Stimulated activated CD4-positive, alpha-beta T cell treated with anti-CD3 and anti-CD28 coated beads, Interleukin-12 subunit alpha, Interleukin-12 subunit beta, amount 100 ng/mL, for 48 hours (primary cell): ENCODE results near the gene PTPRN2.

ENCODE experiments used
- DNase-seq, 3 donors: peaks; one replicate each; pipeline ENCODE4 v3.0.0-alpha.2; 2020; ENCODE audit warnings: low read depth in 2 of 3, low spot score in 1 of 3

Gene PTPRN2

DNA sequence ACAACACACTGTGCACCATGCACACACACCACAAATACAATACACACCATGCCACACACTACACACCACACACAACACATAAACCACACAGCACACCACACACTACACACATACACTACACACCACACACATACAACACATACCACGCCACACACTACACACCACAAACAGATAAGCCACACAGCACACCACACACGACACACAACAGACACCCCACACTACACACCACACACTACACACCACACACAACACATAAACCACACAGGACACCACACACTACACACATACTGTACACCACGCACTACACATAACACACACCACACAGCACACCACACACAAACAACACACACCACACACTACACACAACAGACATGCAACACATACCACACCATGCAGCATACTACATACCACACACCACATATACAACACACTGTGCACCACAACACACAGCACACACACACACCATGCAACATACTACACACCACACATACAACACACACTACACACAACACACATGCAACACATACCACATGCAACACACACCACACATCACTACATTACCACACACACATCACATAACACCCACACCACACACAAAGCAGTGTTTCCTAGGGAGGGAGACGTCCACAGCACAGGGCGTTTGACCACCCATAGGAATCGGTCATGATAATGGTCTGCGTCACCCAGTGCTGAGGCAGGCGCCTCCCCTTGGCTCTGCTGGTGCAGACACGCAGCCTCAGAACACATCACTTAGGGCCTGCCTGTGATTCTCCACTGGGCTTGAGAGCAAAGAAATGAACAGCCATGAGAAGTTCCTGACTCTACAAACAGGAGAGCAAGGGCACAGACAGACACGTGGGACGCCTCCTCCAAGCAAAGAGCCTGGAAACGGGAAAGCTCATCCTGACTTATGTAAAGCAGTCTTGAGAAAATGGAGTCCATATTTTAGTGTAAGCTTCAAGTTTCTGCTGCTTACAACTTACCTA lies 458.3 kb downstream of the PTPRN2 start:
- no peak for DNase-seq

DNA sequence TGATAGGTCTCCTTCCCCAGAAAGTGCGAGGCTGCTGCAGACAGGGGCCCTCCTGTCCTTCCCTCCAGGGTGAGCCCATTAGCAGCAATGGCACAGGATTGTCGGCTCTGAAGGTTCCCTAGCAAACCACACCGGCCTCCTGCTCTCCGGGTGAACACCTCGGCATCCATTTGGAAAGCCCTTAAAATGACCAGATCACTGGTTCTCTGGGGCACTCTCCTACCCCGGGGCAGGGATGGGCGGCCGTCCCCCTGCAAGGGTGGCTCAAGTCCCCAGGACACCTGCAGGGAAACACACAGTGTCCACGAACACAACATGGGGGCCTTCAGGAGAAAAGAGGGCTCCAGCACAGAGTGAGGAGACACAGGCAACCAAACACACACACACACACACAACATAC lies 459.1 kb downstream of the PTPRN2 start:
- no peak for DNase-seq

DNA sequence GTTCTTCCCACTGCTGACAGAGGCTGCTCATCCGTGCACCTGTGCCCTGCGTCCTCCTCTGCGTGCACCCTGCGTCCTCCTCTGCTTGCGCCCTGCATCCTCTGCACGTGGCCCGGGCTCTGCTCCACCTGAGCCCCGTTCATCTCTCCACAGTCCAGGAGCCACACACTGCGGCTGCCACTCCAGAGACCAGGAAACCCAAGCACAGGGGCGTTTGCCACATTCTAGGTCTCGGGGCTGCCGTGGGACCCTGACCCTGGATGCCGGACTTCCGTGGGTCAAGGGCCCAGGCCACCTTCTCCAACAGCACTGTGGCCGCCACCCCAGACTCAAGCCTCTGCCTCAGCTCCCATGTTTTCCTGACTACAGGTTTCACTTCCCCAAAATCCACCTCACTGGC lies 460.4 kb downstream of the PTPRN2 start:
- no peak for DNase-seq

DNA sequence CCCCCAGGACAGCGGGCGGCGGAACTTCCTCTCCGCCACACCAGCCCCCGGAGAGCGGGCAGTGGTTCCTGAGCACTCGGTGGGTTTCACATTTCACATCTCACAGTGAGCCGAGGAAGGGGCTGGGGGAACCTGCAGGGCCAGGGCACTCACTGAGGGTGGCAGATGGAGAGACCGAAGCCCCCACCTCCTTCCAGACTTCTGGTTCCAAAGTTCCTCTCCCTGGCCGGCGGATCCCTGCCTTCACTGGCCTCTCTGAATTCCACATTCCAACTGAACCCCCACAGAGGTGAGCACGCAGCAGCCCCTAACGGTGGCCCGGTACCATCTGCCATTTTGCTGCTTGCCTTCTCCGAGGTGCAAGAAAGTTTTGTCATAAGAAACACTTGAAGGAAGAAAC lies 461.0 kb downstream of the PTPRN2 start:
- DNase-seq = no peak

DNA sequence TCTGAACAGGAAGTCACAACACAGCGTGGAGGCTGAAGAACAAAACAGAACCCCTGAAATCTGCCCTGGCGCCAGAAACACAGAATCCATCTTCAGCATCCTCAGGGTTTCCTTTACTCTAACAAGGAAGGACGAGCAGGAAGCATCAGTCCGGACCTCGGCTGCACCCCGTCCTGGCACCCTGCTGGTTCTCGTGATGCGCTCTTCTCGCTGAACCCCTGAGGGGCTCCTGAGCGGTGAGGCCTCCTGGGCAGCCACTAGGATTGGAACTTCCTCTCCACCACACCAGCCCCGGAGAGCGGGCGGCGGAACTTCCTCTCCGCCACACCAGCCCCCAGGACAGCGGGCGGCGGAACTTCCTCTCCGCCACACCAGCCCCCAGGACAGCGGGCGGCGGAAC lies 461.9 kb downstream of the PTPRN2 start:
- DNase-seq = no peak

- no peak for DNase-seq
Measured at GRCh38 chr7:158125091-158125490, 462.5 kb downstream of the PTPRN2 start.

GRCh38 chr7:158124671-158125079 lies 462.9 kb downstream of the PTPRN2 start:
- no peak for DNase-seq

DNA sequence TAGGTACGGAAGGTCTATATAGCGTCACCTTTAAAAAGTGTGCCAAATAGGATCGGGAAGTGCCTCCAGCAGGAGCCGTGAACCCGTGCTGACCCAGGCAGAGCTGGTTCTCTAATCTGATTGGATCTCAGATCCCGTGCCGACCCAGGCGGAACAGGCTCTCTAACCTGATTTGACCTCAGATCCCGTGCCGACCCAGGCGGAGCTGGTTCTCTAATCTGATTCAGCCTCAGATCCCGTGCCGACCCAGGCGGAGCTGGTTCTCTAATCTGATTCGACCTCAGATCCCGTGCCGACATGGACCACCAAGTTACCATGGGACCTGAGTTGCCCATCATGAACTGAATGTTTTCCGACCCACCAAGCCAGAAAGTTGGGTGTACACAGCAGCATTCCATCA lies 463.9 kb downstream of the PTPRN2 start:
- DNase-seq = no peak

DNA sequence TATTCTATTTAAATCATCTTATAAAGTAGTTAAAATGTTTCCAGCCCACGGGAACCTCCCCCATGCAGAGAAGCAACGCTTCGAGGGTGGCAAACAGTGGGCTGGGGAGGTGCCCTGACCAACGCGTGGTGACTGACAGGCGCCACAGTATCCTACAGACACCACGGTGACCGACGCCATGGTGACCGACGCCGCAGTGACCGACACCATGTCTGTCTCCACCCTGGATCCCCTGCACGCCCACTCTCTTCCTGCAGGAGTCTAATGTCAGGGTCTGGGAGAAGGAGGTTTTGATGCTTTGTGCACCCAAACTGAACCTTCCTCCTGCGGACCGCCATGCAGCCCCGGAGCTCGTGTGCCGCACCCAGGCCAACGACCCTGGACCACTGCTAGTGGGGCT lies 464.4 kb downstream of the PTPRN2 start:
- DNase-seq = no peak

DNA sequence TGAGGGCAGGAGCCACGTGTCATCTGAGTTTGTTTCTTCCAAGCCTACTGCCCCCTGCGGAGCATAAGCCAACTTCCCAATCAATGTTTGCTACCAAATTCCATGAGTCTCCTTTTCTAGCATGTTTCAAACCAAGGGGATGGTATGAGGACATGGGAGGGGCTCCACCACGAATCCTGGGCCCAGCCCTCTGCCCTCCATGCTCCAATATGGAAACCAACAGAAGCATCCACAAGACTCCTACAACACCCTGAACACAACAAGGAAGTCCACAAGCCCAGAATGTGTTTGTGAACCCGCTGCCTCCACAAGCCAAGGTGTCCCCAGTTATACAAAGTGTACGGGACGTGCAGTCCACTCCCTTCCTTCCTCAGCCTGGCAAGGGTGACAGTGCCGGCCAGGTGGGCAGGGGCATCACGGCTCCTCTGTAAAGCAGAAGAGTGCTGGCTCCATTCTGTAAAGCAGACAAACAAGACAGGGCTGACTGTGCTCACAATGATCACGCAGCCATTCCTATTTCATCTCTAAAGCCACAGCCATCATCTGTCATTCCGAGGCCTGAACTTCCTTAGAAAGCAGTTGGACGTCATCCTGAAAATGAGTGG lies 466.1 kb downstream of the PTPRN2 start:
- no peak for DNase-seq

DNA sequence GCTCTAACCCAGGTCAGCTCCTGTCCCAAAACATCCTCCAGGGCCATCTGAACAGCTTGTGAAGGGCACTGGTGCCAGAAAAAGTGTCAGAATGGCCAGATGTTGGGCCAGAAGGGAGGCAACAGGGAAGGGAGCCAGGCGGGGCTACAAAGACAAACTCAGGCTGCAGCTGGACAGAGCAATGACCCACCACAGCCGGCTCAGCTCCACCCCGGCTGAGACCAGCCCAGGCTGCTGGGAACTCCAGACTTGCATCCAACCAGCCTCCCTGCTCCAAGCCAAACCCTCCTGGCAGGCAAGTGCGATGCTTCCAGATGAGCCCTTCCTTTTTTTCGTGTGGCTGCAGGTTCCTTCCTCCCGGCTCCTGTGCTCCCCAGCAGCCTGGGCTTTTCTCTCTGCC lies 466.9 kb downstream of the PTPRN2 start:
- no peak for DNase-seq

DNA sequence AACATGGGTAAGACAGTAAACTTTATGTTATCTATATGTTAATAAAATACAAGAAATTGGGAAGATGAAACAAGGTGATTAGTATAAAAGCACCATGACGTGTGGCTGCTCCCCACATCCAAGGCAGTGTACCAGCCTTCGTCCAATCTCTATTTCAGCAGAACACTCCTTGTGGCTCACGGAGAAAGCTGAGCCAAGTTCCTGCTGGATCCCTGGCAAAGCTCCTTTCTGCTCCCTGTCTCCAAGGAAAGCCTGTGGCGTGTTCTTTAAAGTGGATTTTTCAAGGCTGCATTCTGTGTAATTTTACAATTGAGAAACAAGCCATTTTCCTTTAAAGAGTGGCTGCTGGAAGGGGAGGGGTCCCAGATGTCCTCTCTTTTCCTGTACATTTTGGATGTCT lies 467.3 kb downstream of the PTPRN2 start:
- no peak for DNase-seq

- no peak for DNase-seq
Measured at GRCh38 chr7:158117341-158118222, 470.0 kb downstream of the PTPRN2 start.

GRCh38 chr7:158116235-158116634 lies 471.4 kb downstream of the PTPRN2 start:
- no peak for DNase-seq

- no peak for DNase-seq
Measured at GRCh38 chr7:158114056-158114850, 473.4 kb downstream of the PTPRN2 start.

GRCh38 chr7:158113321-158114025 lies 474.1 kb downstream of the PTPRN2 start:
- no peak for DNase-seq

DNA sequence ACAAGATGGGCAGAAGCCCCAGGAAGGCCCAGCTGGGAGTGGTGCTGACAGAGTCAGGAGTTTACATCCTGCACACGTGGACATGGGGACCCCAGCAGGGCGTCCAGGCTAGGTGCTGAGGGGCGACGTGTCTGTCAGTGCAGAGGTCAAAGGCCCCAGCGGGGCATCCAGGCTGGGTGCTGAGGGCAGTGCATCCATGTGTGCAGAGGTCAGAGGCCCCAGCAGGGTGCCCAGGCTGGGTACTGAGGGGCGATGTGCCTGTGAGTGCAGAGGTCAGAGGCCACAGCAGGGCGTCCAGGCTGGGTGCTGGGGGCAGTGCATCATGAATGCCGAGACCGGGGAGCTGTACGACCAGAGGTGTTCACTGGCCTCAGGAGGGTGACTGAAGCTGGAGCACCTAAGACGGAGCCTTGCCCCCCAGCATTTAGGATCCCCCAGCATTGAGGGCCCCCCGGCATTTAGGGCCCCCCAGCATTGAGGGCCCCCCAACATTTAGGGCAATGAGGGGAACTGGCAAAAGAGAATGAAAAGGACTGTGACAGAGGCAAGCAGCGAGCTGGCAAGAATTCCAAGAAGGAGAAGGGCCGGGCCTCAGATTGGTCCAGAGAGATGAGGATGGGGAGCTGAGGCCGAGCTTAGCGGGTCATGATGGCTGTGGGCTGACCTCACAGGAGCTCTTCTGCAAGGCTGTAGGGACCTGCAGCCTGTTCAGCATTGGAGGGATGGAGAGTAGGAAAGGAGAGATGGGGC lies 474.9 kb downstream of the PTPRN2 start:
- DNase-seq = no peak

GRCh38 chr7:158111906-158112570 lies 475.6 kb downstream of the PTPRN2 start:
- no peak for DNase-seq
